NCI-H2196 (cell line): Measurements from ENCODE around the gene S100A12.
A peak's percentile ranks its signal among the peaks of the same experiment; 100 is the strongest.
"Not testable (repeated sequence)": the region's sequence is repeated elsewhere in the genome, so short reads cannot be mapped to it uniquely, and the experiment has no call there.

Experiments
- DNase-seq: peaks from one replicate; lab custom pipeline; 2025; ENCODE audit not compliant: unreplicated experiment; lab: John Stamatoyannopoulos, UW

Gene S100A12

DNA sequence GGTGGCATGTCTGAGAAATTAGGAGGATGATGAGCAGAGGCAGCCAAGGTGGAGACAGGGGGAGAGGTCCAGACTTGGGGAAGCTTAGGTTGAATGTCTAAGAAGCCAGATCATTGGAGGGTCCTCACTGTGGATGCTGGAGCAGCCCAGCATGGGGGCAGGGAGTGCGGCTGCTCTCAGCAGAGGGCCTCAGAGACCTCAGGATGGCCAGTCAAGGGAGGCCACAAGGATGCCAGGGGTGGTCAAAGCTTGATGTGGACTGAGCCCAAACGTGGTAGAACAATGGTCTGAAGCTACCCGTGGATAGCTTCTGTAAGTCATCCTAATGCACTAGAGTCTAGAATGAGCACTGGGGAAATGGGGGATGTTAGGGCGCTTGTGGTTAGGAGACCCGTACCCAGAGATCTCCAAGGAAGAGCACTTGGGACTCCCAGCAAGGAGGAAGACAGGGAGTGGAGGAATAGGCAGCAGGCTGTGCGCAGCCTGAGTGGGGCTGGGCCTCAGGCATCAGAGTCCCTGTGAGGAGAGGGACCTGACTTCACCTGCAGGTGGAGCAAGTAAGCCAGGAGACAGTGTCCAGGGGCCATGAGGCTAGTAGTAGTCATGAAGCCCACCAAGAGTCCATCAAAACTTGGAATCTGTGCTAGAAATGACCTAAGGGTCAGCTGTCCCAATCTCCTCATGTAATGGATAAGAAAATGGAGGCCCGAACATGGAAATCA lies 22.0 kb downstream of the S100A12 start:
- DNase-seq, result peak; percentile 41

DNA sequence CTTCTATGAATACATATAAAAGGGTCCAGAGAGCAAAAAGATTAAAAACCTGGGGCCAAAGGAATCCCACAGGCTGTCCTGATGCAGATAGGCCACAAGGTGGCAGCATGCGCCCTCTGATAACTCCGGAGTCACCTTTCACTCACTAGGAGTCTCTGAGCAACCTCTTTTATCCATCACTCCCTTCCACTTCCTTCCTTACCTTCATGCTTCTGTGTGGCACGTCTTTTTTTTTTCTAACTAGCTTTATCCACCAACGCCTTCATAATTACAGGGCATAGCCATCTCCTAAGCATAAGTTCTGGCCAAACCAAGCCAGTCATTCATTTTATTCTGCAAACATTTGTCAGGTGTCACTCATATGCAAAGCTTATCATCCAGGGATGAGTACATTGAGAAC lies 22.9 kb downstream of the S100A12 start:
- DNase-seq, result peak; percentile 74

DNA sequence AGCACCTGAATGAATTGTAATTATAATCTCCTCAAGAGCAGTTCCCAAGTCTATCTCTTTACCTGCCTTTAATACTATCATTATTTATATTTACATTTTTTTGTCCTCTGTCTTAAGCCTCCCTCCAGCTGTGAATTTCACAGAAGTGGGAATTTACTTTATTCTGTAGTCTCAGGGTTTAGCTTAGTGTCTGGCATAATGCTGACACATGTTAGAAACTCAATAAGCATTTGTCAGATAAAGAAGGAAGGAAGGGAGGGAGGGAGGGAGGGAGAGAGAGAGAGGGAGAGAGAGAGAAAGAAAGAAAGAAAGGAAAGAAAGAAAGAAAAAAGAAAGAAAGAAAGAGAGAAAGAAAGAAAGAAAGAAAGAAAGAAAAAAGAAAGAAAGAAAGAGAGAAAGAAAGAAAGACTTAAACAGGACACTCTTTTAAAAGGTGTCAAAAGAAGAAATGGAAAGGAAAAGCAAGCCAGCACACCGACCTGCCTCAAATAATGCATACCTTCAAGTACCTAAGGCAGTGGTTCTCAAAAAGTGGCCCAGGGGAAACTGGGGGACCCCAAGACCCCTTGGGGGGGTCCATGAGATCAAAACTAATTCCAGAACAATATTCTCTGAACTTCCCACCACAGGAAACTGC lies 25.0 kb downstream of the S100A12 start:
- no peak for DNase-seq

DNA sequence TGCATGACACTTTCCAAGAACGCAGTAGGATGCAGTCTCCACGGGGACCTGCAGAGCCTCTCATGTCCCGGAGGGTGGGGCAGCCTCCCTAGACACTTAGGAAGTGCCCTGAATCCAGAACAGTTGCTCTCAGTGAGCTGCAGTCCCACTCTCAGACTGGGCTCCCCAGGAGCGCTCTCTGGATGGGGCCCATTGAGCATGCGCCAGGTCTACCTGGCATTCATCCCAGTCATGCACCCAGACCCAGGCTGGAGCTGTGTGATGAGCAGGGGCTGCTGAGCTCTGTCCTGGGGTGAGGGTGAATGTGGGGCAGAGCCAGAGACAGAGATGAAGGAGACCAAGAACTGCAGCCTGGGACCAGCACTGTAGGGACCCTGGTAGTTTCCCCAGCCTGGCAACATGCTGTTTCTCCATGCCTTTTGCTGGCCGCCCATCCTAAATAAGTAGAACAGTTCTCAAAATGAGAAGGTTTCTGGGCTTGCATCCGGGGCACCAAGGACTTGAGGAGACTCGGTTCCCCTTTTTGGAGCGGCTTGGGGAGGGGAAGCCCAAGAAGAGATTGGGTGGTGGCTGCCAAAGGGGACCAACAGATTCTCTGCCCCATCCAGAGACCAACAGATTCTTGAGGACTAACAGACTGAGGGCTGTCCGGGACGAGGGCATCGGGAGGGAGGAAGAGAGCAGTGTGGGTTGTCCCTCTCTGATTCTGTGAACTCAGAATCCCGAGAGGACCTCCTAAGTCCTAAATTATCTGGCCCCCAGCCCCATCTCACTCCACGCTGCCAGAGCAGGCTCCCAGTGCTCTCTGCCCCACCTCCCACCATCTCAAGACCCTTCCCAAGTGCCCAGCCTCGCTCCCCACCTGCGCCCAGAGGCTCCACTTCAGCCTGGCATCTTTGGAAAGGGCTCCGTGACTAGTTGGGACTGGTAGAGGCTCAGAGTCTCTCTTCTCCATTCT lies 25.8 kb downstream of the S100A12 start:
- DNase-seq, result no peak

DNA sequence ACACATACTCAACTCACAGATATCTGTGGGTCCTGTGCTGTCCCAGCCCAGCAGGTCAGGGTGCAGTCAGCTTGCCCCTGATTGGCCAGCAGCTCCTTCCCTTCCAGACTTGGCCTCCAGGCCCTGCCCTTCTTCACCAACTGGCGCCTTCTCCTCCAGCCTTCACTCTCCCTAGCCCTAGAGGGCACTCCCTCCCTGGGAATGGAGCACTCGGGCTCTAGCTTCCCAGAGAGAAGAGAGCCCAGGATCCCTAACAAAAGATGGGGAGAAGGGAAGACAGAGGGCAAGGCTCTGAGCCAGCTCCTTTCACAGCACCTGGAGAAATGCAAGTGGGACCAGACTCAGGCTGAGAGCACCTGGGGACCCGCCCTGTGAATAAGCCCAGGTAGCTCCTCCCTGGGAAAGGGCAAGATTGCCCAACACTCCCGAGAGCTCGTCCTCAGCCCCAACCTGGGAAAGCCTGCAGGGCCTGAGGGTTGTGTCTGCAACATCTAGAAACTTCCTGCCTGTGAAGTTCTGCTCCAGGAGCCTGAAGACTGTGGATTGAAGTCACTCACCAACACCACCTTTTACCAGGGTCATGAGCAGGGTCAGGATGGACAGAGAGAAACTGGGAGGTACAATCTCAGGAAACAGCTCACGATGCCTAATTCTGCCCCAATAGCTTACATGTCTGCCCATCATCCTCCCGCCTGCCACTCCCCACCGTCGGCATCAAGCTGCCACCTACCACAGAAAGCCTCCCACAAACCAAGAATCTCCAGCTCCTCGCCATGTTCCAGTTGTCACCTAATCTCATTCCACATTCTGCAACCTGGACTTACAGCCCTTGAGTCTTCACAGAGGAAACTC lies 26.7 kb downstream of the S100A12 start, which contains the start of gene PGLYRP4:
Gene PGLYRP4 (minus strand): TSS at position 331 of the 852 bp plus-strand sequence. CDS start 909 bp downstream, outside the sequence.
- DNase-seq, result no peak

DNA sequence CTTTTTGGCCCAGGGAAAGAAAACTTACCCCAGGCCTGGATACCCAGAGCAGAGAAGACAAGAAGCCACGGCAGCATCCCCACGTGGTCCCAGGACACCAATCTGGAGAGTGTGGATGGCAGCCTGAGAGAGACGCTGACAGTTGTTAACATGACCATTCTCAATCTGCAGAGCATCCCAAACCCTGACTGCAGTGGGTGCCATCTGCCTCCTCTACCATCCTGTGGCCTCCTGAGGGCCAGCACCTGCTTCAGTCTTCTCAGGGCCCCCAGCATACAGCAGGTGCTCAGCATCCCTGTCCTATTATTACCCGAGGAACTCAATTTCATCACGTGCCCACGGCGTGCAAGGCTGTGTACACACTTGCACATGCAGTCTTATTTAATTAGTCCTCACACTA lies 27.6 kb downstream of the S100A12 start:
- DNase-seq, result no peak

DNA sequence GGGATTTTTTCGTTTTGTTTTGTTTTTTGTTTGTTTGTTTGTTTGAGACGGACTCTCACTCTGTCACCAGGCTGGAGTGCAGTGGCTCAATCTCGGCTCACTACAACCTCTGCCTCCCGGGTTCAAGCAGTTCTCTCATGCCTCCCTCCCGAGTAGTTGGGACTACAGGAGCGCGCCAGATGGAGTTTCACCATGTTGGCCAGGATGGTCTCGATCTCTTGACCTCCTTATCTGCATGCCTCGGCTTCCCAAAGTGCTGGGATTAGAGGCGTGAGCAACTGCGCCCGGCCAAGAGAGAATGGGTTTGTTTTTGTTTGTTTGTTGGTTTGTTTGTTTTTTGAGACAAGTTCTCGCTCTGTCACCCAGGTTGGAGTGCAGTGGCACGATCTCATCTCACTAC lies 28.4 kb downstream of the S100A12 start:
- not testable (repeated sequence) for DNase-seq

DNA sequence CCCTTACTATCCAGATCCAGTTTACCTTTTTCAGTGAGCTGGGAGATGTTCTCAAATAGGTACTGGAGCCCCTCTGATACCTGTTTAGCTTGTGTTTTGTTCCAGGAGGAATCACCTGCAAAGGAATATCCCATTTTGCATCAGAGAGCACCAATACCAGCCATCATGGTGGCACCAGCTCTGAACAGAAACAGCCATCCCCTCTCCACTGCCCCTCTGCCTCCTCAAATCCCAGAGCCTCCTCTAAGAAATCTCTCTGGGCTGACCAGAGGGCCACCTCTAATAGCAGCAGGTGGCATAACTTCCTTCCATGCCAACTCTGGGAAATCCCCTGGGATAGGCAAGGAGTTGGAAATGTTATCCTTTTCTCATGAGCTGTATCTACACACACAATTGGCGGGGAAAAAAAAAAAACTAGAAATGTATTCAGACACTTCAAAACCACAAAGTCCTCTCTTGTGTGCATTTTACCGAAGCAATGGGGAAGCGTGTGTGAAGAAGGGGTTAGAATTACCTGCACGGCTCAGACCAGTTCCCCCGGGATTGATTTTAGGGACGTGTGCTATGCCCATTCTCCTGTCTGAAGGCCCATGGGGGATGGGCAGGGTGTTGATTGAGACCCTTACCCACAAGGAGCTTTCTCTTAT lies 29.2 kb downstream of the S100A12 start:
- DNase-seq, result peak; percentile 81

DNA sequence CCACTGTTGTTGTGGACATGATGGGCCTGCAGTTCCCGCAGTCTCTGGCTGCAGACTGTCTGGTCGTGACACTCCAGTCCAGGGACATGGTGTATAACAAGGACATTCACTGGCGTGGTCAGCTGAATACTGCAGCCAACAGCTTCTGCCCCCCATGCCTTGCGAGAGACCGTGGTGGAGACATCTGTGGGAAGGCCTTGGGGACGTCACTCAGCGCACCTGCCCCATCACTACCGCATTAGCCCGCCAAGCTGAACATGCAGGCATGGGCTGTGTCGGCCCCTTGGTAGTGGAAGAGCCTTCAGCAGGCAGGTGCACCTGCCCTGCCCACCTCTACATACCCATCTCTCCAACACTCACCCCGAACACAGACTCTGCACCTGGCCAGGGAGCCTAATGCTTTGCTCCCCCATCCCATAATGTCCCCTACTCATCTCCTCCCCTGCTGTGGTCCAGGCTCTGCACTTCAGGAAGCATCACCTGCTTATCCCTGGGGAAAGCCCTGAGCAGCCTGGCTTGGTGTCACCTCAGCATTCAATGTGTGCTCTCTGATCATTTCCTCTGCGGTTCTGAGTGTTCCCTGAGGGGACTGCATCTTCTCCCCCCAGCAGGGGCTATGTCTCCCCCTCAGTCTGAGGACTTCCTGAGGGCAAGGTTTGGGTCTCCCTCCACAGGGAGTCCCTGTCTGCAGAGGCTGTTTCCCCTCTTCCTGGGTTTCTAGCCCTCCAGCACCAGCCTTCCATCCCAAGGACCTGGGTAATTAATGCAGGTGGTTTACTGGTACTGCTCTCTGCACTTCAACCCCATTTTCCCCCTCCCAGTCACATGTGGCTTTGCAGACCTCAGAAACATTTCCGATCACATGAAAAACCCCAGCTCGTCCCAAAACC lies 30.0 kb downstream of the S100A12 start:
- no peak for DNase-seq

DNA sequence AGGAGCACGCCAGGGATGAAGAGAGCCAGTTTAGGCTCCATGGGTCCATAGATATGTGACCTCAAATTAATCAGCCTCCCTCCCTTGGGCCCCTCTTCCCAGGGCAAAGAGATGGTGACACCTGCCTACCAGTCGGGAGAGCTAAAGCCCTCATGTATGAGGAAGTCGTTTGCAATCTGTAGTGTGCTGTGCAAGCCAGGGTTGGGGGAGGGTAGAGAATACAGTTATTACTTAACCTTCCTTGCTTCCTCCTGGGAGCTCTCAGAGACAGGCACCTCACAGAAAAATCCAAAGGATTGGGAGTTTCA lies 30.7 kb downstream of the S100A12 start:
- peak; percentile 51 for DNase-seq

DNA sequence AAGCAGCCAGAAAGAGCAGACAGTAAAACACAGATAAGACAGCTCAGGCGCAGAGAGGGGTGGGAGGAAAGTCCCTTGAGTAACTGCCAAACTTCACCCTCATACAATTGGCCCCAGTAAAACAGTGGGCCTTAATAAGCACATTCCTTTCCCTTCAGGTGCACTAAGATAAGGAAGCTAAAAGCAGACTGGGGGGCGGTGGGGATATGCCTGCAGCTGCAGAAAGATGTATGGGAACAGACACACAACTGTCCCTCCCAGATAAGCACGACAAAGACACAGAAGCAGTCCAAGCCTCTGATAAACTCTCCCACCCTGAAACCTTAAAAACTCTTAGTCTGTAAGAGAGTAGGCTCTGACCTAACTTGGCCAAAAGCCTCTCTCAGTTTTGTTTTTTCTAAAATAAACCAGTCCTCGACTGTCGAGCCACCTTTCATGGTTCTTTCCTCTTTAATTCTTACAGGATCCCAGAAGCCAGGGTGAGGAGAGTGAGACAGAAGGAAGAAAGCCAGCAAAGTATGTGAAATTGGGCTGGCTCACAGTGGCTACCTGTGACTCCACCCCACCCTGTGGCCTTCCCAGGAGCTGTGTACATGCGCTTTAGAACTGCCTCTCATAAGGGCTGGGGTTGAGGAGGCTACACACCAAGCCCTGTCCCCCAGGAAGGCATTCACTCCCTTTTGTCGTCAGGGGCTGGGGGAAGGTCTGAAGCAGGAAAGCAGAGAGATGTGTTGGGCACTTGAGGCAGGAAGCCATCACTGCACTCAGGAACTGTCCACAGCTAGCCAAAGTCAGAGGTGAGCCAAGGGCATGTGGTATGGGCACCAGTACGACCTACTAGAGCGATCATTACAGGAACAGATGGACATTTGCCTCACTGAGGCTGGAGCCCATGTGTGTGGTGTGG lies 31.4 kb downstream of the S100A12 start:
- no peak for DNase-seq

DNA sequence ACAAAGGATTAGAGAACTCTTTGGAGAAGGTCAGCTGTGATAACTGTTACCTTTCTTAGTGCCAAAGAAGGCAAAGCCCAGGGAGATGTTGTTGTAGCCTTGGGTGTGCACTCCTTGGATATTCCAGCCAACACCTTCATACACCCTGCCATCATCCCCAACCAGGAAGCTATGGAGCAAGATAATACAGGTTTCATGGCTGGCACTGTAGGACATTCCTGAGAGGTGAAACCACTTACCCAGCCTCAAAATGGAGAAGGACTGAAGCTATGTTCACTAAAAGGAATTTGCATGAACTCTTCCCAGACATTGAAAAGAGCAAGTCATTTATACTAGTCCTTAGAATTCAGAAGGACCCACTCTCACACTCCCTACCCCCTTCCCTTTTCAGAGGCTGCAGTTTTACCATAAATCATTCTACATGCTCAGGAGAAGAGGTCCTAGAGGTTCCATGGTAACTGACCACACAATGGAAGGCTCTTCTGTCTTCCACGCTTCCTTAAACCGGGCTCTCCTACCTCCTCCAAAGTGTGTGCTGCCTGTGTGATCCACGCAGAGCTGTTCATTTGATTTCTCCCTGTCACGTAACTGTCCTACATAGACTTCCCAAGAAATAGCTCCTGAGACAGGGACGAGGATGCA lies 32.3 kb downstream of the S100A12 start:
- no peak for DNase-seq

DNA sequence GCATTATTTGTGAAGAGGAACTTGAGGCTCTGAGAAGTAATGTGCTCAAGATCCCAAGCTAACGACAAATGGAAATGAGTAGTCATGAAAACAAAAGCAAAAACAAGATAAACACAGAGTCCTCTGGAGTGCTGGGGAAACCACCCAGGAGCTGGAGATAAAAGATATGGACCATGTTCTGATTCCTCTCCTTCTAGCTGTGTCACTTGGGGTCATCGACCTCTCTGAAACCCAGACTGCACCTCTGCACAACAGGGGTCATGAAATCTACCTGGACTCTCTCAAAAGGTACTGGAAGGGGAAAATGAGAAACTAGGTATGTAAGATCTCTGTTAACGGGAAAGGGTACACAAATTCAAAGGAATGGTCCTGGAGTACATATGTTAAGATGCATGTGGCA lies 33.2 kb downstream of the S100A12 start:
- DNase-seq, result no peak

DNA sequence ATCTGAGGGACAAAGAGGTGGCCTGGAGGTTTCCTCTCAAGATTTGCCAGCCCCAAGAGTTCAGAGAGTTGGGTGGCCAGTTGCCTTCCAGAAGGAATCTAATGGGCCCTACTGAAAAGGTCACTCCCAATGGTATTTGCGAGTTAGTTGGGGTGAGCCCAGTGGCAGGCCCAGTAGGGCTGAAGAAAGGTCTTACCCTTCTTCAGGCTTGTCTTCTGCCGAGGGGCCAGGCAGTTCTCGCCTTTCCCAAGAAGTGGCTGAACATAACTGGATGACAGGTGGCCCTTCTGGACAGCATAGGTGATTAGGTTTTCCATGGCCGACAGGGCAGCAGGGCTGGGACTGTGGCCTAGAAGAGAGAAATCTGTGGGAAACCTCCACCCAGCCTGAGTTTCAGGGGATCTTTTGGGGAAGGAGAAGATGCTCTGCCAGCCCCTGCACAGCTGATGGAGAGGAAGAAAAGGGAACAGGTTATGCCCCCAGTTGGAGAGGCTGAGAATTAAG lies 33.9 kb downstream of the S100A12 start:
- DNase-seq, result no peak

DNA sequence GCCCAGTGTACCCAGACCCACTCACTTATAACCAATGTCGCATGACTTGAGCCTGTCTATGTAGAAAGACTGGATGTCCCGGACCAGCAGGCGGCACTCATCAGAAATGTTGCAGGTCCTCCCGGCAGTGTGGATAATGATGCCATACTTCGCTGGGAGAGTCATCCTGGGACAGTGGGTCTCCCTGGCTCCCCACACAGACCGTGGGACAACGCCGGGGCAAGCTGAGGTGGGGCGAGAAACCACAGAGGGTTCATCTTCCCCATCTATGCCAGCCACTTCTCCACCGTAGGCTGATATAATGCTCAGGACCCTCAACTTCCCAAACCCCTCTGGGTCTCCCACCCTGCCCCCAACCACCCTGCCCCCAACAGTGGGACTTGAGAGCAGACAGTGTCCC lies 35.1 kb downstream of the S100A12 start:
- no peak for DNase-seq

DNA sequence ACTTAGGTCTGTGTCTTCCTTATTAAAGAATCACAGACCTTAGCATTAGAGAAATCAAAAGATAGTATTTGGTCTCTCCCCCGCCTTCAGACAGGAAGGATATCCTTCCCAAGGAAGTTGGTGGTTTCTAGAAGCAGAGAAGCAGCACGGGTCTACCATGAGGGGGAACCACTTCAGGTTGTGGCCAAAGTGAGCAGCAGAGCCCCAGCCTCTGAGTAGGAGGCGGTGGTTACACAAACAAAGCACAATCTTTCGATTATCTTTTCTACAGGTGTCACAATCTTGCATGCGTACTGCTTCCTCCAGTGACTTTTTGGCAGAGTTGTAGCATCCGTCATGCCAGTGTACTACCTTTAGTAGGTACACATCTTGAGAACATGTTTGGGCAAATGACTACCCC lies 35.6 kb downstream of the S100A12 start:
- DNase-seq, result no peak

DNA sequence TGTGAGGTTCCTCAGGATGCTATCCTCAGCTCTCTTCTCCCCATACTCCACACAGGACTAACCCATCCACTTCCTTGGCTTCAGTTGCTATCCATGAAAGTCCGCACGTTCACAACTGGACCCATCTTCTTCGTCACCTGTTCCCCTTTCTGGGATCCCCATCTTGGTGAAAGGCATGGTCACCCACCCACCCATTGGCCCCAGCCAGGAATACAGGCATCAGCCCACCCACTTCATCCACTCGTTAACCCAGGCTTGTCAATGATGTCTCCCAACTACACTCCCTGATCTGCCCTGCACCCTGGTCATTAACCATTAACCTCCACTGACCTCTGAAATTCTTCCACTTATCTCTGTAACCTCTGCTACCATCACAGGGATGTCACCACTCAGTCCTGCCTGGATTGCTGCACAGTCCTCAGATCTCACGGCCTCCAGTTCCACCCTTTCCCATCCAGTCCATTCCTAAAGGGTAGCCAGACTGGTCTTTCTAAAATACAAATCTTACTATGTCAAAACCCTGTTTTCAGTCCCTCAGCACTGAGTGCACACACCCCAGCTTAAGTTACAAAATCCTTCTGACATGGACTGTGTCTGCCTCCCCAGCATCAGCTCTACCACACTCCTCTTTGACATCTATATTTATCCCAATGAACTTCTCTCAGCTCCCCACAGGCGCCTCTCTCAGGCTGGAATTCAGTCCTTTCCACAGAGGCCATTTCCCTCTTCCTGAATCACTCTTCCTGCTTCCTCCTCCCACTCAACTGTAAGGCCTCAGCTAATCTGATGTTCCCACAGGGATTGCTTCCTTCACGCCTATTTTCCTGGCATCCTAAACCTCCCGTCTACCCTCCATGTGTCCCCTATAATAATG lies 37.2 kb downstream of the S100A12 start:
- no peak for DNase-seq
